PC-3 (cell line): ENCODE results near the gene FOXD1. TPM values are rescaled to one million over a fixed set of nuclear protein-coding genes. Genes with fewer than 3 reads are reported as not detected.

ENCODE experiments used
- ATAC-seq: fragments of 200-7000 bp; cut with Tn5 transposase; 2 replicates; pipeline ENCODE4 v1.9.1; 2020; ENCODE audit warnings: mild to moderate bottlenecking, moderate library complexity
- BruUV-seq: library from RNA; stranded (reverse); fragments of 400-500 nt; replicated peaks from 2 replicates; lab custom pipeline; 2021; lab: Mats Ljungman, UMichigan
- CTCF ChIA-PET: fragments of 300-600 bp; sonication (Branson Sonifier 250); formaldehyde crosslinking; loops from one replicate; lab custom pipeline; 2022; ENCODE audit warnings: antibody characterized with exemption; lab: Charles Lee
- POLR2A ChIA-PET: fragments of 300-600 bp; sonication (Branson Sonifier 250); formaldehyde crosslinking; loops from one replicate; lab custom pipeline; 2022; ENCODE audit warnings: antibody characterized with exemption; ENCODE audit not compliant: unreplicated experiment; lab: Charles Lee
- DNase-seq: peaks from one replicate; pipeline ENCODE4 v3.0.0-alpha.2; 2015
- H2AFZ ChIP-seq: fragments of 300-600 bp; sonication (generic); 2 replicates; pipeline ENCODE4 v1.6.0; 2016; ENCODE audit warnings: antibody characterized with exemption, low read length
- H3F3A ChIP-seq: fragments of 300-600 bp; sonication (generic); one replicate; pipeline ENCODE4 v1.6.0; 2017; ENCODE audit warnings: antibody characterized with exemption, low read length, control low read depth, mild to moderate bottlenecking; ENCODE audit not compliant: unreplicated experiment
- H3K27ac ChIP-seq: fragments of 300-600 bp; sonication (generic); 2 replicates; pipeline ENCODE4 v1.5.1; 2016; ENCODE audit warnings: mild to moderate bottlenecking, low read length
- H3K27me3 ChIP-seq: fragments of 300-600 bp; sonication (generic); 2 replicates; pipeline ENCODE4 v1.6.1; 2016; ENCODE audit warnings: low read length, mixed read lengths
- H3K36me3 ChIP-seq: fragments of 300-600 bp; sonication (generic); 2 replicates; pipeline ENCODE4 v1.6.1; 2016; ENCODE audit warnings: low read depth, mixed run types, low read length, mixed read lengths
- H3K4me1 ChIP-seq: fragments of 300-600 bp; sonication (generic); 2 replicates; pipeline ENCODE4 v1.5.1; 2016; ENCODE audit warnings: low read length; ENCODE audit not compliant: insufficient read depth
- H3K4me2 ChIP-seq: fragments of 300-600 bp; sonication (generic); 2 replicates; pipeline ENCODE4 v1.6.0; 2016; ENCODE audit warnings: low read length
- H3K4me3 ChIP-seq: fragments of 300-600 bp; sonication (generic); 2 replicates; pipeline ENCODE4 v1.5.1; 2016; ENCODE audit warnings: mild to moderate bottlenecking, low read length, mixed read lengths
- H3K79me2 ChIP-seq: fragments of 300-600 bp; sonication (generic); 2 replicates; pipeline ENCODE4 v1.6.1; 2017; ENCODE audit warnings: low read length, mixed read lengths
- H3K9ac ChIP-seq: fragments of 300-600 bp; sonication (generic); 2 replicates; pipeline ENCODE4 v1.6.0; 2016; ENCODE audit warnings: mild to moderate bottlenecking, low read length
- H3K9me2 ChIP-seq: fragments of 300-600 bp; sonication (generic); replicated peaks from 2 replicates; pipeline ENCODE4 v1.6.1; 2016; ENCODE audit warnings: mixed run types, low read length, mixed read lengths
- H3K9me3 ChIP-seq: fragments of 300-600 bp; sonication (generic); 2 replicates; pipeline ENCODE4 v1.6.1; 2016; ENCODE audit warnings: low read length, mixed read lengths
- H4K20me1 ChIP-seq: fragments of 300-600 bp; sonication (generic); 2 replicates; pipeline ENCODE4 v1.6.1; 2016; ENCODE audit warnings: low read length, mixed read lengths
- CTCF ChIP-seq: fragments of 300-600 bp; sonication (generic); conservative IDR thresholded peaks from 2 replicates; pipeline ENCODE4 v1.5.1; 2017; ENCODE audit warnings: antibody characterized with exemption, low read depth, mild to moderate bottlenecking, low read length
- EZH2 ChIP-seq: fragments of 300-600 bp; sonication (generic); IDR thresholded peaks from one replicate; pipeline ENCODE4 v1.6.1; 2017; ENCODE audit warnings: antibody characterized with exemption, mild to moderate bottlenecking, low read length; ENCODE audit not compliant: unreplicated experiment
- EZH2phosphoT487 ChIP-seq: fragments of 300-600 bp; sonication (generic); IDR thresholded peaks from 2 replicates; pipeline ENCODE4 v1.6.1; 2018; ENCODE audit warnings: mild to moderate bottlenecking, antibody characterized with exemption, low read length, borderline replicate concordance
- intact Hi-C: fragments of 100-400 bp; cut with micrococcal nuclease; formaldehyde crosslinking; loops from 2 replicates; pipeline ENCODE4 v1.9.0; 2023
- total RNA-seq: library from RNA; depleted of rRNA; stranded (reverse); fragments of >200 nt; gene quantifications from 2 replicates; pipeline ENCODE4 v1.2.3, GENCODE V29; 2014

Gene FOXD1
- total RNA-seq, 1 experiment from 2014 or later, result 10.3 TPM

- peaks cover 12% of the 10 kb centered on the region for H3K4me1 ChIP-seq
- ChIA-PET CTCF (no interaction called here), POLR2A (no interaction called here)
- H3K9me2 ChIP-seq, result no peaks in the 10 kb centered on the region
- no peak overlapping the region for H2AFZ ChIP-seq
- peaks cover 26% of the 10 kb centered on the region for H3K79me2 ChIP-seq
- DNase-seq (no peak), ATAC-seq (no peak)
- no peaks in the 10 kb centered on the region for H3K36me3 ChIP-seq
- TF ChIP-seq EZH2 (no peak), EZH2phosphoT487 (no peak), CTCF (no peak)
- no peak overlapping the region for H3K27ac ChIP-seq
- H4K20me1 ChIP-seq, result peaks cover 14% of the 10 kb centered on the region; the same call in 1 of the 2 replicates
- no peaks in the 10 kb centered on the region for H3K27me3 ChIP-seq
- no peaks in the 10 kb centered on the region for H3F3A ChIP-seq
- H3K4me3 ChIP-seq, result peak overlapping the region; percentile 93
- H3K4me2 ChIP-seq, result peak overlapping the region; percentile 89
- intact Hi-C loops, result no loop called here
- no peaks in the 10 kb centered on the region for H3K9me3 ChIP-seq
- H3K9ac ChIP-seq, result peak overlapping the region; percentile 79; the same call in 1 of the 2 replicates
- BruUV-seq, result no TSS peak
Observed at GRCh38 chr5:73444499-73445438, 3.8 kb downstream of the FOXD1 start.

- Histone ChIP-seq H2AFZ (no peak overlapping the region), H3K4me3 (no peak overlapping the region)
Observed at GRCh38 chr5:73443829-73444498, 4.6 kb downstream of the FOXD1 start.

More at GRCh38 chr5:73443829-73444498, 4.6 kb downstream of the FOXD1 start:
- intact Hi-C loops, result no loop called here
- DNase-seq, result no peak
- H3K79me2 ChIP-seq, result peaks cover 26% of the 10 kb centered on the region
- ATAC-seq, result no peak
- POLR2A ChIA-PET, result no interaction called here
- H3F3A ChIP-seq, result no peaks in the 10 kb centered on the region
- H3K9me3 ChIP-seq, result no peaks in the 10 kb centered on the region
- H4K20me1 ChIP-seq, result peaks cover 14% of the 10 kb centered on the region; the same call in 1 of the 2 replicates
- peaks cover 12% of the 10 kb centered on the region for H3K4me1 ChIP-seq
- no peaks in the 10 kb centered on the region for H3K9me2 ChIP-seq
- TF ChIP-seq EZH2, result no peak
- no peak for TF ChIP-seq EZH2phosphoT487
- TF ChIP-seq CTCF, result no peak
- no peaks in the 10 kb centered on the region for H3K27me3 ChIP-seq
- H3K27ac ChIP-seq, result no peak overlapping the region
- H3K36me3 ChIP-seq, result no peaks in the 10 kb centered on the region
- no TSS peak for BruUV-seq
- CTCF ChIA-PET, result interaction anchor here (0.7 kb wide), 1 partner anchor 242 kb away, joined by 4 read pairs; no protein-coding TSS in a partner anchor
- H3K9ac ChIP-seq, result no peak overlapping the region
- no peak overlapping the region for H3K4me2 ChIP-seq
